HepG2 (cell line): ENCODE results near the gene ZNF318. TPM values are rescaled to one million over a fixed set of nuclear protein-coding genes. Genes with fewer than 3 reads are reported as not detected.

Source experiments
- ETV5 ChIP-seq: IDR thresholded peaks from 2 replicates; pipeline ENCODE4 v1.6.1; 2018; ENCODE audit warnings: missing biosample characterization, missing genetic modification reagents, inconsistent platforms, borderline replicate concordance
- FOXA3 ChIP-seq: IDR thresholded peaks from 2 replicates; pipeline ENCODE4 v1.6.1; 2016; ENCODE audit warnings: missing genetic modification reagents, missing compliant biosample characterization
- KDM5B ChIP-seq: sonication (generic); formaldehyde crosslinking; IDR thresholded peaks from 2 replicates; pipeline ENCODE4 v1.4.0; 2020; ENCODE audit warnings: missing genetic modification reagents, mild to moderate bottlenecking, borderline replicate concordance
- POLR2G ChIP-seq: fragments of 200-400 bp; formaldehyde crosslinking; IDR thresholded peaks from 2 replicates; pipeline ENCODE4 v1.6.1; 2018; ENCODE audit warnings: mild to moderate bottlenecking, low read depth, low read length, moderate library complexity
- WIZ ChIP-seq: sonication (generic); formaldehyde crosslinking; IDR thresholded peaks from 2 replicates; pipeline ENCODE4 v1.5.1; 2020; ENCODE audit warnings: mild to moderate bottlenecking, missing genetic modification reagents
- ZNF20 ChIP-seq: sonication (generic); formaldehyde crosslinking; IDR thresholded peaks from 2 replicates; pipeline ENCODE4 v1.4.0; 2020; ENCODE audit warnings: mild to moderate bottlenecking, moderate library complexity, missing genetic modification reagents
- polyA plus RNA-seq, 8 experiments: library from polyadenylated mRNA; depleted of rRNA in 3 of 8; stranded (reverse) in 7 of 8; unstranded in 1 of 8; fragments of >200 nt; fragmentation: Illumina TruSeq in 4 of 8; extraction: Trizol in 4 of 8; gene quantifications; 2 replicates each; pipeline versions ENCODE4 v1.2.1 to v1.2.3, GENCODE V29; 2011 to 2016; ENCODE audit warnings: low read depth in 4 of 8, missing spikeins in 1 of 8, mixed read lengths in 1 of 8; ENCODE audit not compliant: insufficient read depth in 1 of 8
- total RNA-seq, 5 experiments: library from RNA; depleted of rRNA; stranded (reverse); fragments of >200 nt; fragmentation: Illumina TruSeq; extraction: Trizol; gene quantifications; 2 replicates each; pipeline ENCODE4 v1.2.3, GENCODE V29; 2016; ENCODE audit warnings: low read depth in 1 of 5
- TF ChIP-seq, protein P1 (sequence below): sonication (generic); formaldehyde crosslinking; IDR thresholded peaks from 2 replicates; pipeline ENCODE4 v1.5.1; 2020; ENCODE audit warnings: mild to moderate bottlenecking, moderate library complexity, missing genetic modification reagents
- TF ChIP-seq, protein P2 (sequence below): sonication (generic); formaldehyde crosslinking; IDR thresholded peaks from 2 replicates; pipeline ENCODE4 v1.4.0; 2020; ENCODE audit warnings: missing genetic modification reagents
- TF ChIP-seq, protein P3 (sequence below): sonication (generic); formaldehyde crosslinking; IDR thresholded peaks from 2 replicates; pipeline ENCODE4 v1.5.0; 2020; ENCODE audit warnings: mild to moderate bottlenecking, missing genetic modification reagents, moderate library complexity

The ZNF318 gene
- total and polyA plus RNA-seq, 2 of the 13 experiments (the other 11 are each of a cell fraction or from before 2014, with no cell fraction given): 13.0 to 14.5 TPM

DNA sequence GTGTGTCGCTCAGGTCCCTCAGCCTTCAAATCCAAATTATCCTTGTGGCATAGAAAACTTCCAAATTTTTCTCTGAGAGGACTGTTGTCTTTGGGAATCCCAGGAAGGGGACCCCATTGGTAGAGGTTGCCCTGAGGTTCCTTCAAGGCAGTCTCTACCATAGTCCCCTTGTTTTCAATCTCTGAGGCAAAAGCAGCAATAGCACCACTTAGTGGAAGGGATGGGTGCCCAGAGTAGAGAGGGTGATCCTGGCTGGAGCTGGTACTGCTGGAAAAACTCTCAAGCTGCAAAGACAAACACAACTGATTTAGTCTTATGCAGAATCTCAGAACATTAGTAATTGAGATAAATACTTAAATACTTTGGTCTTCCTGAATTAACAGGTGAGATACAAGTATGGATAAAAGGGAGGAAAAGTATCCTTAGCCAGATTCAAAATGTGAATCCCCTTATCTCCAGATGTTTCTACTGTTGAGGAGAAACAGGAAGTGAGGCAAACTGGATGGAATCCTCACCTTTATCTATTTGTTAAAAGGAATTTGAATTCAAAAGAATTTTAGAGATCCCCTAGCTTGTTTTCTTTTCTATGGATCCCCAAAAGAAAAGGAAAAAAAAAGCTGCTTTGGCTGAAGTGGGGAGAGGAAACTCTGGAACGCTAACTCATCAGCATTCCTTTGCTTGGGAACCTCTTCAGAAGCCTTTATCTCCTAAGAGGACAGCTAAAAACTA is 13.4 kb downstream of the ZNF318 start (continued):
- TF ChIP-seq, protein P1, sequence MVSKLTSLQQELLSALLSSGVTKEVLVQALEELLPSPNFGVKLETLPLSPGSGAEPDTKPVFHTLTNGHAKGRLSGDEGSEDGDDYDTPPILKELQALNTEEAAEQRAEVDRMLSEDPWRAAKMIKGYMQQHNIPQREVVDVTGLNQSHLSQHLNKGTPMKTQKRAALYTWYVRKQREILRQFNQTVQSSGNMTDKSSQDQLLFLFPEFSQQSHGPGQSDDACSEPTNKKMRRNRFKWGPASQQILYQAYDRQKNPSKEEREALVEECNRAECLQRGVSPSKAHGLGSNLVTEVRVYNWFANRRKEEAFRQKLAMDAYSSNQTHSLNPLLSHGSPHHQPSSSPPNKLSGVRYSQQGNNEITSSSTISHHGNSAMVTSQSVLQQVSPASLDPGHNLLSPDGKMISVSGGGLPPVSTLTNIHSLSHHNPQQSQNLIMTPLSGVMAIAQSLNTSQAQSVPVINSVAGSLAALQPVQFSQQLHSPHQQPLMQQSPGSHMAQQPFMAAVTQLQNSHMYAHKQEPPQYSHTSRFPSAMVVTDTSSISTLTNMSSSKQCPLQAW (CRISPR knock-in tag): 0 out of 2 replicates have a peak, but pooled peaks have one; percentile 15
- TF ChIP-seq ZNF20 (CRISPR knock-in tag) (no peak), FOXA3 (CRISPR knock-in tag) (no peak), POLR2G (no peak), KDM5B (CRISPR knock-in tag) (no peak), ETV5 (CRISPR knock-in tag) (peak; percentile 19; the same call in 1 of the 2 replicates), WIZ (CRISPR knock-in tag) (no peak)
- TF ChIP-seq, protein P2, sequence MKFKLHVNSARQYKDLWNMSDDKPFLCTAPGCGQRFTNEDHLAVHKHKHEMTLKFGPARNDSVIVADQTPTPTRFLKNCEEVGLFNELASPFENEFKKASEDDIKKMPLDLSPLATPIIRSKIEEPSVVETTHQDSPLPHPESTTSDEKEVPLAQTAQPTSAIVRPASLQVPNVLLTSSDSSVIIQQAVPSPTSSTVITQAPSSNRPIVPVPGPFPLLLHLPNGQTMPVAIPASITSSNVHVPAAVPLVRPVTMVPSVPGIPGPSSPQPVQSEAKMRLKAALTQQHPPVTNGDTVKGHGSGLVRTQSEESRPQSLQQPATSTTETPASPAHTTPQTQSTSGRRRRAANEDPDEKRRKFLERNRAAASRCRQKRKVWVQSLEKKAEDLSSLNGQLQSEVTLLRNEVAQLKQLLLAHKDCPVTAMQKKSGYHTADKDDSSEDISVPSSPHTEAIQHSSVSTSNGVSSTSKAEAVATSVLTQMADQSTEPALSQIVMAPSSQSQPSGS (CRISPR knock-in tag): no peak
- TF ChIP-seq, protein P3, sequence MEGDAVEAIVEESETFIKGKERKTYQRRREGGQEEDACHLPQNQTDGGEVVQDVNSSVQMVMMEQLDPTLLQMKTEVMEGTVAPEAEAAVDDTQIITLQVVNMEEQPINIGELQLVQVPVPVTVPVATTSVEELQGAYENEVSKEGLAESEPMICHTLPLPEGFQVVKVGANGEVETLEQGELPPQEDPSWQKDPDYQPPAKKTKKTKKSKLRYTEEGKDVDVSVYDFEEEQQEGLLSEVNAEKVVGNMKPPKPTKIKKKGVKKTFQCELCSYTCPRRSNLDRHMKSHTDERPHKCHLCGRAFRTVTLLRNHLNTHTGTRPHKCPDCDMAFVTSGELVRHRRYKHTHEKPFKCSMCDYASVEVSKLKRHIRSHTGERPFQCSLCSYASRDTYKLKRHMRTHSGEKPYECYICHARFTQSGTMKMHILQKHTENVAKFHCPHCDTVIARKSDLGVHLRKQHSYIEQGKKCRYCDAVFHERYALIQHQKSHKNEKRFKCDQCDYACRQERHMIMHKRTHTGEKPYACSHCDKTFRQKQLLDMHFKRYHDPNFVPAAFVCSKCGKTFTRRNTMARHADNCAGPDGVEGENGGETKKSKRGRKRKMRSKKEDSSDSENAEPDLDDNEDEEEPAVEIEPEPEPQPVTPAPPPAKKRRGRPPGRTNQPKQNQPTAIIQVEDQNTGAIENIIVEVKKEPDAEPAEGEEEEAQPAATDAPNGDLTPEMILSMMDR (CRISPR knock-in tag): peak; percentile 91
